Measurements from ENCODE around the gene NUDC. TPM values are rescaled to one million over a fixed set of nuclear protein-coding genes. Genes with fewer than 3 reads are reported as not detected.

NUDC gene
- total and polyA plus RNA-seq, 2 donors from 2014 or later: 61.5 to 112 TPM

- FAIRE-seq (no peak), DNase-seq (no peak)
- TF ChIP-seq CTCF (IDR thresholded peaks at IDR 0.05; ENCODE audit: borderline replicate concordance, extremely low read depth, insufficient read depth): no peak
- no peaks in the 10 kb centered on the region for H3K9me3 ChIP-seq (ENCODE audit: control insufficient read depth in 2 of 3, insufficient read depth in 1 of 3, low read length in 3 of 3)
- no peaks in the 10 kb centered on the region for H3K27me3 ChIP-seq (ENCODE audit: control insufficient read depth, insufficient read depth, low read length)
- no peaks in the 10 kb centered on the region for H3K36me3 ChIP-seq (ENCODE audit: control insufficient read depth in 2 of 3, insufficient read depth in 3 of 3, low read length in 3 of 3)
- intact Hi-C loops (cut with DNase I): no loop called here
- H3K4me1 ChIP-seq (ENCODE audit: control insufficient read depth in 2 of 3, insufficient read depth in 2 of 3, low read depth in 1 of 3, low read length in 3 of 3): peaks cover 0 to 9% (median 7%) of the 10 kb centered on the region in 3 donors
- H3K9ac ChIP-seq (ENCODE audit: low read length in 3 of 3): no peak overlapping the region
- no peak overlapping the region for H3K27ac ChIP-seq (ENCODE audit: low read depth in 2 of 2, low read length in 2 of 2)
- no peak overlapping the region for H3K4me3 ChIP-seq (ENCODE audit: low read length in 3 of 3)
Measured at GRCh38 chr1:26915204-26915842, 6.2 kb upstream of the NUDC start.

- H3K27me3 ChIP-seq (ENCODE audit: control insufficient read depth, insufficient read depth, low read length): no peaks in the 10 kb centered on the region
- peak overlapping the region; percentile 79 to 89 (median 83) for H3K9ac ChIP-seq (ENCODE audit: low read length in 3 of 3)
- peak overlapping the region; percentile 82 to 89 (median 82) for H3K4me3 ChIP-seq (ENCODE audit: low read length in 3 of 3)
- FAIRE-seq (no peak), DNase-seq (no peak)
- no peaks in the 10 kb centered on the region for H3K9me3 ChIP-seq (ENCODE audit: control insufficient read depth in 2 of 3, insufficient read depth in 1 of 3, low read length in 3 of 3)
- H3K27ac ChIP-seq (ENCODE audit: low read depth in 2 of 2, low read length in 2 of 2): peak overlapping the region; percentile 97 to 99
- TF ChIP-seq CTCF (IDR thresholded peaks at IDR 0.05; ENCODE audit: borderline replicate concordance, extremely low read depth, insufficient read depth): no peak
- H3K4me1 ChIP-seq (ENCODE audit: control insufficient read depth in 2 of 3, insufficient read depth in 2 of 3, low read depth in 1 of 3, low read length in 3 of 3): peaks cover 4 to 14% (median 9%) of the 10 kb centered on the region in 3 donors
- H3K36me3 ChIP-seq (ENCODE audit: control insufficient read depth in 2 of 3, insufficient read depth in 3 of 3, low read length in 3 of 3): peaks cover 0 to 6% (median 4%) of the 10 kb centered on the region in 3 donors
- intact Hi-C loops (cut with DNase I): no loop called here
Measured at GRCh38 chr1:26921126-26921539, 410 bp upstream of the NUDC start.

GRCh38 chr1:26922431-26922729, 837 bp downstream of the NUDC start:
- Histone ChIP-seq H3K9me3 (ENCODE audit: control insufficient read depth in 2 of 3, insufficient read depth in 1 of 3, low read length in 3 of 3) (no peaks in the 10 kb centered on the region), H3K27ac (ENCODE audit: low read depth in 2 of 2, low read length in 2 of 2) (no peak overlapping the region), H3K36me3 (ENCODE audit: control insufficient read depth in 2 of 3, insufficient read depth in 3 of 3, low read length in 3 of 3) (peaks cover 0 to 9% (median 6%) of the 10 kb centered on the region in 3 donors), H3K27me3 (ENCODE audit: control insufficient read depth, insufficient read depth, low read length) (no peaks in the 10 kb centered on the region), H3K4me3 (ENCODE audit: low read length in 3 of 3) (peak overlapping the region; percentile 69 to 83 (median 82)), H3K9ac (ENCODE audit: low read length in 3 of 3) (peak overlapping the region; percentile 2 to 88 (median 85)), H3K4me1 (ENCODE audit: control insufficient read depth in 2 of 3, insufficient read depth in 2 of 3, low read depth in 1 of 3, low read length in 3 of 3) (peaks cover 4 to 14% (median 9%) of the 10 kb centered on the region in 3 donors)
- DNase-seq: no peak
- TF ChIP-seq CTCF (IDR thresholded peaks at IDR 0.05; ENCODE audit: borderline replicate concordance, extremely low read depth, insufficient read depth): no peak
- no peak for FAIRE-seq
- intact Hi-C loops (cut with DNase I): no loop called here

Data from kidney (tissue), 14 donors.